ENCODE data around the gene ATP6V1G2. TPM values are rescaled to one million over a fixed set of nuclear protein-coding genes. Genes with fewer than 3 reads are reported as not detected.

ATP6V1G2 gene
- total RNA-seq, result 0.97 and 2.0 TPM in 2 replicates

DNA sequence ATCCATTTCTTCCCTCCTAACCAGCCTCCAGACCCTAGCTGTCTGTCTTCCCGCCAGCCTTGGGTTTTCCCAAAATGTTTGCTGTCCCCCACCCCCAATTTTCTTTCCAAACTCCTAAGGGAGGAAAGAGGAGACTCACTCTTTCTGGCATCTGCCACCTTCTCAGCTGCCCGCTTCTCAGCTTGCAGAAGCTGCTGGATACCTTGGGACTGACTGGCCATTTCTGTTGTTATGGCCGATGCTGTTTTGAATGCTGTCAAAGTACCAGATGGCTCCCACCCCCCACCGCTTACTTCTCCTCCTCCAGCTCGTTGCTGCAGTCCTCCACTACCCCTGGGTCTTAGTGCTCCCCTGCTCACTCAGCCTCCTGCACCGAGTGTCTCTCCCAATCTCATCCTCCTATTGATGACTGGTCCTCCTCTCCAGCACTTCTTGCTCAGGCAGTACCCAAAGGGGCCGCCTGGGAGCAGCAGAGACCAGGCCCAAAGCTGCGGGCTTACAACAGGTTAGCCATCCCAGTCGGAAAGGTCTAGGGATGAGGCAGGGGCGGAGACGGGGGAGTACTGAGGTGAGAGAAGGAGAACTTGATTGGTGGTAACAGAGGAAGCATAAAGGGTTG lies at the start of gene ATP6V1G2:
Gene ATP6V1G2, minus strand, starts transcription at position 270 of the 619 bp plus-strand sequence. Its CDS starts 49 bp downstream, at position 221.

DNA sequence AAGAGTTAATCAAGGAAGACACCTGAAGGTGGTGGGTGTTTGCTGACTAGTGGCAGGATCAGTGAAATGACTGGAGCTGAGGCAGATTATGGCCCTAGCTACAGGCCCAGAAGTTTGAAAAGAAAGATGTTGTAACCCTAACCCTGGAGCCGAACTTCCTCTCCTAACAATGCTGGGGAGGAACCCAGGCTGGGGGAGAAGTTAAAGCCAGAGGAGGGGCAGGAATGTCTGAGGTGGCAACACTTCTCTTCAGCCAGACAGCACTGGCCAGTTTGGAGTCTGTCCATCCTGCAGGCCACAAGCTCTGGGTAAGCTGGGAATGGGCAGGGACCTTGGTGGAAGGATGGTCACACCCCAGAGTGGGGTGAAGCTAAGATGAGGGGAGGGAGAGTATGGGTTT lies 39.6 kb upstream of the ATP6V1G2 start, which contains the start of gene LST1:
Gene LST1, plus strand, starts transcription at position 270 of the 400 bp plus-strand sequence. CDS start 1,023 bp downstream, outside the sequence.

DNA sequence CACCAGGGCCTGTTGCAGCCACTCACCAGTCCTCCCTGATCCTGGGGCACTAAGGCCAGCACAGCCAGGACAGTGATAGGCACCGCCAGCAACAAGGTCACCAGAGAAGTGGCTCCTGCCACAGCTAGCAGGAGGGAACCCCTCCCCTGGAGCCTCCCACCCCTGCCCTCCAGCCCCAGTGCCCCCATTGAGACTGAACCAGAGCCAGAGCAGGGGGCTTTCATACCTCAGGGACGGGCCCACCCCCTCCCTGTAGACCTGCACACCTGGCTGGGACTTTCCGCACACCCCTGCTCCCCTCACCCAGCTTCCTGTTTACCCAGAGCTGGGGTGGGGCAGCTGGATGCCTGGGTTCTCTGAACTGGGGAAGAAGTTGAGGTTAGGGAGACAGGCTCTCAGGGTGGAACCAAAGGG lies 35.8 kb upstream of the ATP6V1G2 start, which contains the start of gene LTB:
Gene LTB, minus strand, starts transcription at position 195 of the 414 bp plus-strand sequence. Its CDS starts 7 bp downstream, at position 188.

DNA sequence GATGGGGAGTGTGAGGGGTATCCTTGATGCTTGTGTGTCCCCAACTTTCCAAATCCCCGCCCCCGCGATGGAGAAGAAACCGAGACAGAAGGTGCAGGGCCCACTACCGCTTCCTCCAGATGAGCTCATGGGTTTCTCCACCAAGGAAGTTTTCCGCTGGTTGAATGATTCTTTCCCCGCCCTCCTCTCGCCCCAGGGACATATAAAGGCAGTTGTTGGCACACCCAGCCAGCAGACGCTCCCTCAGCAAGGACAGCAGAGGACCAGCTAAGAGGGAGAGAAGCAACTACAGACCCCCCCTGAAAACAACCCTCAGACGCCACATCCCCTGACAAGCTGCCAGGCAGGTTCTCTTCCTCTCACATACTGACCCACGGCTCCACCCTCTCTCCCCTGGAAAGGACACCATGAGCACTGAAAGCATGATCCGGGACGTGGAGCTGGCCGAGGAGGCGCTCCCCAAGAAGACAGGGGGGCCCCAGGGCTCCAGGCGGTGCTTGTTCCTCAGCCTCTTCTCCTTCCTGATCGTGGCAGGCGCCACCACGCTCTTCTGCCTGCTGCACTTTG lies 29.0 kb upstream of the ATP6V1G2 start, which contains the start of gene TNF:
Gene TNF, plus strand, starts transcription at position 231 of the 567 bp plus-strand sequence. Its CDS starts 177 bp downstream, at position 408.

DNA sequence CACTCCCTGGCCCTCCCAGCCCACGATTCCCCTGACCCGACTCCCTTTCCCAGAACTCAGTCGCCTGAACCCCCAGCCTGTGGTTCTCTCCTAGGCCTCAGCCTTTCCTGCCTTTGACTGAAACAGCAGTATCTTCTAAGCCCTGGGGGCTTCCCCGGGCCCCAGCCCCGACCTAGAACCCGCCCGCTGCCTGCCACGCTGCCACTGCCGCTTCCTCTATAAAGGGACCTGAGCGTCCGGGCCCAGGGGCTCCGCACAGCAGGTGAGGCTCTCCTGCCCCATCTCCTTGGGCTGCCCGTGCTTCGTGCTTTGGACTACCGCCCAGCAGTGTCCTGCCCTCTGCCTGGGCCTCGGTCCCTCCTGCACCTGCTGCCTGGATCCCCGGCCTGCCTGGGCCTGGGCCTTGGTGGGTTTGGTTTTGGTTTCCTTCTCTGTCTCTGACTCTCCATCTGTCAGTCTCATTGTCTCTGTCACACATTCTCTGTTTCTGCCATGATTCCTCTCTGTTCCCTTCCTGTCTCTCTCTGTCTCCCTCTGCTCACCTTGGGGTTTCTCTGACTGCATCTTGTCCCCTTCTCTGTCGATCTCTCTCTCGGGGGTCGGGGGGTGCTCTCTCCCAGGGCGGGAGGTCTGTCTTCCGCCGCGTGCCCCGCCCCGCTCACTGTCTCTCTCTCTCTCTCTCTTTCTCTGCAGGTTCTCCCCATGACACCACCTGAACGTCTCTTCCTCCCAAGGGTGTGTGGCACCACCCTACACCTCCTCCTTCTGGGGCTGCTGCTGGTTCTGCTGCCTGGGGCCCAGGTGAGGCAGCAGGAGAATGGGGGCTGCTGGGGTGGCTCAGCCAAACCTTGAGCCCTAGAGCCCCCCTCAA lies 25.9 kb upstream of the ATP6V1G2 start, which contains the start of gene LTA:
Gene LTA, plus strand, starts transcription at position 249 of the 871 bp plus-strand sequence. Its CDS starts 454 bp downstream, at position 703.

DNA sequence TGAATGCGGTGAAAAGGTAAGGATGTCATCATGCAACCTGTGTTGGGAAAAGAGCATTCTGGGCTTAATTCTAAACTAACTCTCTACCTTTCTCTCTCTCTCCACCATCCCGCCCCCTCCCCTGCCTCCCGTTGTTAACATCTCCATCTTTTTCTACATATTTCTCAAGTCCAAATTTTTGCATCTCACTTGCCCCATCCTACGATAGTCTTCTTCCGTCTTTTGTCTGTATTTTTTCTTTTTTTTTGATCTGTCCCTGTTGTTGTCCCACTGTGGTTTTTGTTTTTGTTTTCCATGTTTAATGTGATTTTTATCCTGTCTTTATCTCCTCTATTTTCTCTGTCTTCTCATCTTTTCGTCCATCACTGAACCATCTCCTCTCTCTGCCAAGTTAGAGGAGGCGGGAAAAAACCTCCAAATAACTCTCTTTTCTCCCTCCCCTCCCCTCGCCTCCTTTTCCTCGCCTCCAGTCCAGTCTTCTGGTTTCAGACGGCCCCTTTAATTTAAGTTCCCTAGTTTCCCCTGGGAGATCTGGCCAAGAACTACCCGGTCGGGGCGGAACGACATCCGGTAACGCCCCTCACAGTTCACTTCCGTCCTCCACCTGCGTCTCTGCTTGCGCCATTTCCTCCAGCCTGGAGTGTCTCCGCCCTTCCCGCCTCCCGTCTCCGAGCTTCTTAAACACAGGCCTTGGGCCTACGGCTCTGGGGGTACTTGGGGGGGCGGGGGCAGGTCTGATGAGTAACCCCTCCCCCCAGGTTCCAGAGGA lies 734 bp upstream of the ATP6V1G2 start, which contains the start of gene NFKBIL1:
Gene NFKBIL1, plus strand, starts transcription at position 651 of the 769 bp plus-strand sequence. Its CDS starts 87 bp downstream, at position 738.

DNA sequence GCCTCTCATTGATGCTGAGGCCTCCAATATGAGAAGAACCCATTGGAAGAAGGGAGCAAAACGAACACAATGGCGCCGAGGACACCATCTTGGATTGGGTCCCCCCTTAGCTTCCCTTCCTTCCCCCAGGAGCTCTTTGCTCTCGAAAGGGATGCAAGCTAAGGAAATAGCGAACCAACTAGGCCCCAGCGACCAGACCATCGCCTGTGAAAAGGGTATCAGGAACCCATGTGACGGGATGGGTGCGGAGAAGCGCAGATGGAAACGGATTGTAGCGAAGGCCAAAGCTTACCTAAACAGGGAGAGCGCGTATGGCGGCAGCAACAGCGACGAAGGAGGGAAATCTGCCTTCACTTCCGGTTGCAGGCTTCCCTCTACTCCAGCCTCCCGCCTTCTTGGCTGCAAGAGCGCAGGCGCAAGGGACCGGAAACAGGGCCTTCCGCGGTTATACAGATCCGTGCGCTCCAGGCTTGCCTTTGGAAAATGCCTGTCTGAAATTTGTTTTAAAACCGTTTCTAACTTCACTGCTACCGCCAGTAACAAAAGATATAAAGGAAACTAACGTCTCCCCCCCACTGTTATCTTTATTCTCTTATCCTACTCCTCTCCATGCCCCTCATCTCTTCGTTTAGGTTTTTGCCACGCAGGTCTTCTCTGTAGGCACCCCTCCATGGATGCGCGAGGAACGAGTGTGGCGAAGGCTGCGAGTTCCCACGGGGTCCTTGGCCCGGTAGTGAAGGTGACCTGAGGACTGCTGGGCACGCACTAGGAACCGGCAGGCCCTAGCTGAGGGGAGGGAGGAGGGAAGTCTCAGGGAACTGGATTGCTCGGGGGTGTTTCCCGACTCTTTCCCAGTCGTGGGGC lies 4.5 kb downstream of the ATP6V1G2 start, which contains the start of gene DDX39B:
Gene DDX39B, minus strand, starts transcription at position 346 of the 864 bp plus-strand sequence. CDS start 1,471 bp downstream, outside the sequence.

DNA sequence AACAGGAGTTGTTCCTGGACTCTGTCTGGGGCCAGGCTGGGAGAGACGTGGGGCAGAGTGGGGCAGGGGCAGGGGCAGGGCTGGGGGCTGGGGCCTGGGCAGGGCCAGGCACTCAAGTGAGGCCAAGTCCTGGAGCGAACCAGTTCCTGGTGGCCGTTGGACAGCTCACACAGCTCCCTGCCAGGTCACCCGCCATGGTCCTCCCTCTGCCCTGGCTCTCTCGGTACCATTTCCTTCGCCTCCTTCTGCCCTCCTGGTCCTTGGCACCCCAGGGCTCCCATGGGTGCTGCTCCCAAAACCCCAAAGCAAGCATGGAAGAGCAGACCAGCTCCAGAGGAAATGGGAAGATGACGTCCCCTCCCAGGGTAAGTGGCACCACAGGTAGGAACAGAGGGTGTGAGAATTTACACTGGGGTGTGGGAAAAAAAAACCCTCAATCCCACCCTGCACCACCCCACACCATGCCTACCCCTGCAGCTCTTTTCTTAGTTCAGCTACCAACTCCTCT lies 17.5 kb downstream of the ATP6V1G2 start, which contains the start of gene MCCD1:
Gene MCCD1, plus strand, starts transcription at position 142 of the 508 bp plus-strand sequence. Its CDS starts 53 bp downstream, at position 195.

DNA sequence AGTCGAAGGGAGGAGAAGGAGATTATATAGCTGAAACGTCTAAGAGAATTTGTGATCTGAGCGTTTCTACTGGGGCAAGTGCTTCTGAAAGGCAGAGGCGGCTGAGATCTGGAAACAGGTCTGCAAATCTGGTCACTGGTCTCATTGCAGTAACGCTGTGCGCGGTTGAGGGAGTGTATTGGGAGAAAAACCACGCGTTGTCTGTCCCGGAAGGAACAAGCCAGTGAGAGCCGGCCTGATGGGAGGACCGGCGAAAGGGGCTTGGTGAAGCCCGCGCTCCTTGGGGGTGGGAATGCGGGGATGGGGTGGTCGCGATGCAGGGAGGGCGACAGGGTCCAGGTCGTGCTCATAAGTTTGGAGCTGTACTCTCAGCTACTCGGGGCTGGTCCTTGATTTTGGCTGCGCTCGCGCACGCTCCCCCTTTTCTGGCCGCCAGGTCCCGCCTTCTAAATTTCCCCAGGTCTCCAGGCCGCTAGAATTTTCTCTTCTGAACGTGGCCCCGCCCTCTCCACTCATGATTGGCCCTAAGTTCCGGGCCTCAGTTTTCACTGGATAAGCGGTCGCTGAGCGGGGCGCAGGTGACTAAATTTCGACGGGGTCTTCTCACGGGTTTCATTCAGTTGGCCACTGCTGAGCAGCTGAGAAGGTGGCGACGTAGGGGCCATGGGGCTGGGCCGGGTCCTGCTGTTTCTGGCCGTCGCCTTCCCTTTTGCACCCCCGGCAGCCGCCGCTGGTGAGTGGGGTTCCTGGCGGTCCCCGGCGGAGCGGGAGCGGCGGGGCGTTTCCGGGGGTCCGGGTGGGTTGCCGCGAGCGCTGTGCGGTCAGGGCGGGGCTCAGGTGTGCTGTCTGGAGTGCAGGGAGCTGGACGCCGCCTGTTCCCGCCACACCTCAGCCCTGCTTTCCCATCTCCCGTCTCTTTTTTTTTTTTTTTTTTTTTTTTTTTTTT lies 48.6 kb downstream of the ATP6V1G2 start, which contains the start of gene MICB:
Gene MICB, plus strand, starts transcription at position 615 of the 946 bp plus-strand sequence. Its CDS starts 49 bp downstream, at position 664.

Other genes starting within 250 kb of the ATP6V1G2 start
- gene HLA-B, start 189.4 kb downstream of the ATP6V1G2 start, total RNA-seq, result 42.2 and 164 TPM in 2 replicates
- gene MICA, start 143.0 kb downstream of the ATP6V1G2 start, total RNA-seq, result 37.1 and 59.1 TPM in 2 replicates
- 23.4 and 50.3 TPM in 2 replicates for gene MICB, start 48.5 kb downstream of the ATP6V1G2 start, total RNA-seq
- not detected in 2 replicates for gene MCCD1, start 17.6 kb downstream of the ATP6V1G2 start, total RNA-seq
- 354 and 456 TPM in 2 replicates for gene DDX39B, start 4.6 kb downstream of the ATP6V1G2 start, total RNA-seq
- 25.3 and 26.9 TPM in 2 replicates for gene NFKBIL1, start 1.0 kb upstream of the ATP6V1G2 start, total RNA-seq
- gene LTA, start 25.7 kb upstream of the ATP6V1G2 start, total RNA-seq, result not detected in 2 replicates
- gene TNF, start 29.0 kb upstream of the ATP6V1G2 start, total RNA-seq, result under 0.01 TPM in 1 of 2 replicates, not detected in the other
- 3.2 and 6.7 TPM in 2 replicates for gene LTB, start 35.8 kb upstream of the ATP6V1G2 start, total RNA-seq
- 0.32 TPM in 1 of 2 replicates, not detected in the other for gene LST1, start 39.7 kb upstream of the ATP6V1G2 start, total RNA-seq
- not detected in 2 replicates for gene NCR3, start 46.4 kb upstream of the ATP6V1G2 start, total RNA-seq
- not detected in 2 replicates for gene AIF1, start 68.6 kb upstream of the ATP6V1G2 start, total RNA-seq
- gene PRRC2A, start 74.1 kb upstream of the ATP6V1G2 start, total RNA-seq, result 22.2 and 24.0 TPM in 2 replicates
- gene BAG6, start 106.1 kb upstream of the ATP6V1G2 start, total RNA-seq, result 90.4 and 110 TPM in 2 replicates
- 0.30 TPM in 1 of 2 replicates, not detected in the other for gene APOM, start 109.3 kb upstream of the ATP6V1G2 start, total RNA-seq
- 18.8 and 21.1 TPM in 2 replicates for gene C6orf47, start 114.2 kb upstream of the ATP6V1G2 start, total RNA-seq
- 10.2 and 10.7 TPM in 2 replicates for gene GPANK1, start 118.4 kb upstream of the ATP6V1G2 start, total RNA-seq
- gene CSNK2B, start 119.5 kb upstream of the ATP6V1G2 start, total RNA-seq, result 84.3 and 95.2 TPM in 2 replicates
- gene LY6G5B, start 123.4 kb upstream of the ATP6V1G2 start, total RNA-seq, result 0.97 and 1.7 TPM in 2 replicates
- gene LY6G5C, start 134.5 kb upstream of the ATP6V1G2 start, total RNA-seq, result under 0.01 and 2.7 TPM in 2 replicates
- gene ABHD16A, start 156.7 kb upstream of the ATP6V1G2 start, total RNA-seq, result 41.3 and 51.1 TPM in 2 replicates
- not detected in 2 replicates for gene LY6G6F, start 160.3 kb upstream of the ATP6V1G2 start, total RNA-seq
- not detected in 2 replicates for gene LY6G6D, start 168.7 kb upstream of the ATP6V1G2 start, total RNA-seq
- not detected in 2 replicates for gene LY6G6C, start 175.1 kb upstream of the ATP6V1G2 start, total RNA-seq
- gene MPIG6B, start 176.8 kb upstream of the ATP6V1G2 start, total RNA-seq, result not detected in 2 replicates
- 68.5 and 79.6 TPM in 2 replicates for gene DDAH2, start 182.7 kb upstream of the ATP6V1G2 start, total RNA-seq
- 865 and 1,138 TPM in 2 replicates for gene CLIC1, start 189.9 kb upstream of the ATP6V1G2 start, total RNA-seq
- gene MSH5, start 193.4 kb upstream of the ATP6V1G2 start, total RNA-seq, result 7.1 and 7.9 TPM in 2 replicates
- 0.65 TPM in 1 of 2 replicates, not detected in the other for gene SAPCD1, start 216.0 kb upstream of the ATP6V1G2 start, total RNA-seq
- gene VWA7, start 230.7 kb upstream of the ATP6V1G2 start, total RNA-seq, result not detected in 2 replicates
- 50.3 and 57.1 TPM in 2 replicates for gene VARS1, start 249.1 kb upstream of the ATP6V1G2 start, total RNA-seq